Right lobe of liver (tissue), 6 donors: ENCODE results near the gene PTOV1. TPM values are rescaled to one million over a fixed set of nuclear protein-coding genes. Genes with fewer than 3 reads are reported as not detected.

ENCODE experiments used
- ATAC-seq, 4 donors: fragments of 200-7000 bp; cut with Tn5 transposase; one replicate each; pipeline ENCODE4 v1.9.1; 2020; ENCODE audit warnings: mild to moderate bottlenecking in 4 of 4, moderate library complexity in 4 of 4
- DNase-seq, 3 donors: peaks; one replicate each; pipeline ENCODE4 v3.0.0-alpha.2; 2020
- H3K27ac ChIP-seq, 3 donors: fragments of 200-600 bp; one replicate each; pipeline ENCODE4 v1.8.0; 2022
- H3K27me3 ChIP-seq, 2 donors: fragments of 200-600 bp; one replicate each; pipeline ENCODE4 v1.8.0; 2022
- H3K36me3 ChIP-seq, 4 donors: fragments of 200-600 bp; sonication (generic) in 1 of 4; one replicate each; pipeline versions ENCODE4 v1.5.1 to v1.8.0; 2017 to 2022; ENCODE audit warnings: control low read depth in 1 of 4
- H3K4me1 ChIP-seq, 4 donors: fragments of 200-600 bp; sonication (generic) in 1 of 4; one replicate each; pipeline versions ENCODE4 v1.5.1 to v1.8.0; 2017 to 2022; ENCODE audit warnings: control low read depth in 1 of 4
- H3K4me3 ChIP-seq, 3 donors: fragments of 200-600 bp; one replicate each; pipeline ENCODE4 v1.8.0; 2022
- H3K9me3 ChIP-seq, 4 donors: fragments of 200-600 bp; sonication (generic) in 1 of 4; one replicate each; pipeline versions ENCODE4 v1.5.1 to v1.8.0; 2017 to 2022; ENCODE audit warnings: control low read depth in 1 of 4
- CTCF ChIP-seq, 4 donors: fragments of 200-600 bp in 3 of 4; fragments of 450-650 bp in 1 of 4; IDR thresholded peaks; one replicate each; pipeline versions ENCODE4 v1.5.1 to v1.8.0; 2016 to 2022; ENCODE audit warnings: antibody characterized with exemption in 4 of 4, mild to moderate bottlenecking in 2 of 4
- POLR2A ChIP-seq: fragments of 450-650 bp; IDR thresholded peaks from one replicate; pipeline ENCODE4 v1.6.1; 2017; ENCODE audit warnings: antibody characterized with exemption, mild to moderate bottlenecking
- WGBS: methylation state at CpG from one replicate; pipeline ENCODE4 v1.1.6; 2018; ENCODE audit warnings: low coverage, low lambda C conversion rate; ENCODE audit not compliant: insufficient coverage; ENCODE audit errors: missing lambda C conversion rate; 5-methylcytosine and 5-hydroxymethylcytosine counted together
- intact Hi-C, 2 donors: fragments of 100-400 bp; cut with DNase I; formaldehyde crosslinking; loops; one replicate each; pipeline versions ENCODE4 v1.11.2 to v1.14.1; 2022
- total RNA-seq, 6 experiments: library from RNA; depleted of rRNA in 2 of 6; stranded (reverse); fragments of >200 nt in 2 of 6; fragmentation: NEBNext Ultra II Directional in 3 of 6; extraction: Animal tissue kit (Norgen Biotek cat#: 25700) in 3 of 6; gene quantifications; one replicate each; pipeline versions ENCODE4 v1.1.0 to v1.2.4, GENCODE V29; 2016 to 2023
- donor health status: DM: no; HTN: yes; CAD: no.
- donor health status: DM: no; HTN: no; CAD: no.
- donor health status: DM: no; HTN: no; CAD: no.
- donor health status: DM: no; HTN: yes; CAD: no.
- donor health status: DM: no; HTN: yes; CAD: no.

The PTOV1 gene
- total RNA-seq, 6 experiments from 2014 or later, result 44.4 to 93.0 (median 69.6) TPM

DNA sequence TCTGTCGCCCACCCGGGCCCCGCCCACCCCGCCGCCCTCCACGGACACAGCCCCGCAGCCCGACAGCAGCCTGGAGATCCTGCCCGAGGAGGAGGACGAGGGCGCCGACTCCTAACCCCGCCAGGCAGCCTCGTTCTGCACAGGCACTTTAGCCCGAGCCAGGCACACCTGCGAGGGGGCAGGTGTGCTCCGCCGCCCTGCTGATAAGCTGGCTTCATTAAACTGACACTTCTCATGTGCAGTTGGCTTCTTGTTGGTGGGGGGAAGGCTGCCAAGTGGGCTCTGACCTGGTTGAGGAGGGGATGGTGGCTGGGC, 37.5 kb downstream of the PTOV1 start:
- intact Hi-C loops, result no loop called here
- no peak overlapping the region for H3K27ac ChIP-seq
- H3K9me3 ChIP-seq, result no peaks in the 10 kb centered on the region
- TF ChIP-seq CTCF (IDR thresholded peaks at IDR 0.05), result no peak
- TF ChIP-seq POLR2A, result no peak
- DNase-seq (no peak), ATAC-seq (no peak)
- 91% methylated on average over 10 of the region's 18 CpGs for WGBS
- no peak overlapping the region for H3K4me3 ChIP-seq
- H3K36me3 ChIP-seq, result peaks cover 3 to 26% (median 10%) of the 10 kb centered on the region in 4 donors
- no peaks in the 10 kb centered on the region for H3K27me3 ChIP-seq
- peaks cover 0 to 7% (median 0%) of the 10 kb centered on the region in 4 donors for H3K4me1 ChIP-seq

GRCh38 chr19:49889038-49889686, 38.2 kb downstream of the PTOV1 start:
- TF ChIP-seq CTCF (IDR thresholded peaks at IDR 0.05) (no peak), POLR2A (no peak)
- no peaks in the 10 kb centered on the region for H3K27me3 ChIP-seq
- intact Hi-C loops, result no loop called here
- H3K4me3 ChIP-seq, result no peak overlapping the region
- no peaks in the 10 kb centered on the region for H3K9me3 ChIP-seq
- peaks cover 0 to 19% (median 7%) of the 10 kb centered on the region in 4 donors for H3K36me3 ChIP-seq
- ATAC-seq, result no peak
- DNase-seq, result peak in 1 of 3 donors; percentile 45
- H3K4me1 ChIP-seq, result peaks cover 0 to 7% (median 0%) of the 10 kb centered on the region in 4 donors
- no peak overlapping the region for H3K27ac ChIP-seq
- WGBS, result 90% methylated on average over 12 of the region's 23 CpGs

DNA sequence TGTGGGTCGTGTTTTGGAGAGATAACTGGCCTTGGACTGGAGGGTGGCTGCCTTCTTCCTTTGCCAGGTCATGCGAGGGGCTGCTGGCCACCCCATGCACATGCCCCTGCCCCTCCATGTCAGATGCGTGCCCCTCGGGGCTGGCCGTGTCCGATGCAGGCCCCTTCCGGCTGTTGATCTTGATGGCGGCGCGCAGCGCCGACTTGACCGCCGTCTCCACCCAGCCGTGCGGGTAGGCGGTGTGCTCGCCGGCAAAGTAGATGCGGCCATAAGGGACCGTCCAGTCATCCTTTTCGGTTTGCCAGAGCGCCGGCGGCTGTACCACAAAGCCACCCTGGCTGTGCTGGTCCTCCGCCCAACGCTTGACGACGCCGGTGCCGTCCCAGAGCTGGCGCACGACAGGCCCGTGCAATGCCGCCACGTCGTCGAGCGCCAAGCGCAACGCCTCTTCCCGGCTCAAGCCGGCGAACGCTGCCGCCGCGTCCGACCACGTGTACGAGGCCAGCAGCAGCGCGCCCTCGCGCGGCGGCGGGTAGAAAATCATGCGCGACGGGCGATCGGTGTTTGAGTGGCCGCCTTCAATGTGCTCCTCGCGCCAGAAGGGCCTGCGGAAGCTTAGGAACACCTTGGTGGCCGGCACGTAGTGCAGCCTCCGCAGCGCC, 38.9 kb downstream of the PTOV1 start:
- no peaks in the 10 kb centered on the region for H3K9me3 ChIP-seq
- ATAC-seq (peak; percentile 50 to 81 (median 59)), DNase-seq (peak; percentile 59 to 80 (median 66))
- intact Hi-C loops, result no loop called here
- H3K27ac ChIP-seq, result no peak overlapping the region
- H3K36me3 ChIP-seq, result peaks cover 0 to 13% (median 2%) of the 10 kb centered on the region in 4 donors
- TF ChIP-seq POLR2A (no peak), CTCF (IDR thresholded peaks at IDR 0.05) (peak; percentile 34 to 80 (median 58))
- peaks cover 0 to 7% (median 0%) of the 10 kb centered on the region in 4 donors for H3K4me1 ChIP-seq
- H3K4me3 ChIP-seq, result no peak overlapping the region
- 86% methylated on average over 12 of the region's 71 CpGs for WGBS
- no peaks in the 10 kb centered on the region for H3K27me3 ChIP-seq

GRCh38 chr19:49890349-49891311, 39.7 kb downstream of the PTOV1 start:
- H3K9me3 ChIP-seq, result no peaks in the 10 kb centered on the region
- no peaks in the 10 kb centered on the region for H3K27me3 ChIP-seq
- DNase-seq (peak in 2 of 3 donors; percentile 21 to 50), ATAC-seq (peak; percentile 39 to 56 (median 48))
- H3K36me3 ChIP-seq, result peaks cover 0 to 4% (median 0%) of the 10 kb centered on the region in 4 donors
- intact Hi-C loops, result no loop called here
- peaks cover 0 to 7% (median 0%) of the 10 kb centered on the region in 4 donors for H3K4me1 ChIP-seq
- H3K4me3 ChIP-seq, result no peak overlapping the region
- no peak overlapping the region for H3K27ac ChIP-seq
- WGBS, result 25% methylated on average over 14 of the region's 69 CpGs
- peak in 1 of 4 donors; percentile 2 for TF ChIP-seq CTCF (IDR thresholded peaks at IDR 0.05)
- no peak for TF ChIP-seq POLR2A
